Esophagus muscularis mucosa (tissue), 3 donors: Measurements from ENCODE around the gene KRTAP9-6.

Experiments used
- CTCF ChIP-seq, 3 experiments: fragments of 200-600 bp in 2 of 3; fragments of 450-650 bp in 1 of 3; sonication (generic) in 2 of 3; IDR thresholded peaks; one replicate each; pipeline ENCODE4 v1.5.1; 2017 to 2019; ENCODE audit warnings: antibody characterized with exemption in 3 of 3, mild to moderate bottlenecking in 2 of 3, moderate library complexity in 1 of 3
- POLR2A ChIP-seq: fragments of 450-650 bp; IDR thresholded peaks from one replicate; pipeline ENCODE4 v1.6.1; 2017; ENCODE audit warnings: antibody characterized with exemption, moderate library complexity, mild to moderate bottlenecking, low read depth

- TF ChIP-seq CTCF (IDR thresholded peaks at IDR 0.05), result no peak
- TF ChIP-seq POLR2A, result no peak
Observed at GRCh38 chr17:41311111-41311510, 45.9 kb downstream of the KRTAP9-6 start.
